GM18511 (cell line): ENCODE results near the gene UBQLN4.

Experiments
- ATAC-seq: cut with Tn5 transposase; IDR thresholded peaks from one replicate; pipeline ENCODE4 v1.9.1; 2021; ENCODE audit warnings: mild to moderate bottlenecking, moderate library complexity; ENCODE audit not compliant: unreplicated experiment

Gene UBQLN4

DNA sequence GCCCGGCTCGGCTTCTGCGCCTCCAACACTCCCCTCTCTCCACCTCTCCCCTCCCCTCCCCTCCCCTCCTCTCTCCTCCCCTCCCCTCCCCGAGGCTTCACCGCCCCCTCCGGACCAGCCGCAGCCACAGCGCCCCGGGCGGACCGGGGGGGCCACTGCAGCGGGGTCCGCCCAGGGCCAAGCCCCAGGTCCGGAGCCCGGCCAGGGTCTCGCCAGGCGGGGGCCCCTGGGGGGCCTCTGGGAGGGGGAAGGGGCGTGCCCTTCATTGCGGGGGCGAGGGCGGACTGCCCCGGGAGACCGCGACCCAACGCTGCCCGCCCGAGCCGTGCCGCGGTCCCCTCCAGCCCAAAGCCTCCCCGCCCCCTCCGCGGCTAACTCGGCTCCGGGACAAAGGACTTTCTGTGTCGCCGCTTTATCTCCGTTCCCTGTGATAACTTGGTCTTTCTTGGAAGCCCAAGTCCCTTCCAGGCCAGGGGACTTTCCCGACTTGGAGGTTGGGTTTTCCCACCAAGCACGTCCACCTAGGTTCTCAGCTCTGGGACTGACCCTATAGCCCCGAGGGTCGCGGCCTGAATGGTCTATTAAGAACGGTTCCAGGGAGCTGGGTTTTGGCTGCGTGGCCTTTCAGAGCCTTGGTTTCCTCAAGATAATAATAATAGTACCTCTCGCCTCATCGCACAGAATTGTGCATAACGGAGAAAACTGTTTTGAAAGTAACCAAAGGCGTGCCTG lies at the start of gene UBQLN4:
TSS of gene UBQLN4 (minus strand) at position 31 of the 732 bp plus-strand sequence. CDS start 97 bp downstream, outside the sequence.
- ATAC-seq = peak; percentile 35

GRCh38 chr1:156102633-156103511 lies 49.3 kb upstream of the UBQLN4 start:
- no peak for ATAC-seq

GRCh38 chr1:156101880-156102279 lies 48.3 kb upstream of the UBQLN4 start:
- no peak for ATAC-seq

GRCh38 chr1:156100205-156100995 lies 46.8 kb upstream of the UBQLN4 start:
- ATAC-seq = no peak

DNA sequence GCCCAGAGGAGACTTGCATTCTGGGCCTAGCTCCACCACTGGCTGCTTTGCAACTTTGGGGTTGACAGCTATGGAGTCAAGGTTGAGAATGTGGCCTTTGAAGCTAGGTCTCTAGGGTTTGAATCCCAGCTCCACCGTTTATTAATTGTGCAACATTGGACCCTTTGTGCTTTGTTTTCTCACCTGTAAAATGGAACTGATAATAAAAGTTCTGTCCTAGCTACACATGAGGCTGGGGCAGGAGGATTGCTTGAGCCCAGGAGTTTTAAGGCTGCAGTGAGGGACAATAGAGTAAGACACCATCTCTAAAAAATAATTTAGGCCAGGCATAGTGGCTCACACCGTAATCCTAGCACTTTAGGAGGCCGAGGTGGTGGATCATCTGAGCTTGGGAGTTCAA lies 45.7 kb upstream of the UBQLN4 start:
- no peak for ATAC-seq

- no peak for ATAC-seq
These were observed 45.2 kb upstream of the UBQLN4 start for GRCh38 chr1:156098784-156099183.

DNA sequence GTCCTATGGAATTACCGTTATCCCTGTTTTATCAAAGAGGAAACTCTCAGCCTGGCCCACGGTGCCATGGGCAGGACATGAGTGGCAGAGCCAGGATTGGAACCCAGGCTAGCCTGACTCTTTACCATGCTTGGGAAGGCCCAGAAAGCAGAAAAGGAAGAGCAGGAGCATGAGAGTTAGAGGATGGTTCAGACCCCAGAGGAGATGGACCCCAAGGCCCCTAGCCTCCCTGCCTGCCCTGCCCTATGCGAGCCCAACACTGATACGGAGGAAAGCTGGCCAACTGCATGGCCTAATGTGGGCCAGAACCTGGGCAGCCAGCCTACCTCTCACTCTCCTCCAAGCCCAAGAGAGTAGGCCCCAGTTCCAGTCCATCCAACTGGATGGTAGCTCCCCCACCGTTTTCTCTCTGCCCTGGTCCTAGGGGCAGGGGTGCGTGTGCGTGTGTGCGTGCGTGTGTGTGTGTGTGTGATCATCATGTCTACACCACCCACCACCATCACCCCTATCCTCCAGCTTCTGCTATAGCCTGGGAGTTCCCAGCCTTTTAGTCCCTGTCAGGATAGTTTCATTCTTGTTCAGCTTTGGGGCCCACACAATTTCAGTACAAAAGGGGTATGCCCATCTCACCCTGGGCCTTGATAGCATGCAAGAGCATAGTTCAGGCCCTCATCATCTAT lies 44.0 kb upstream of the UBQLN4 start:
- ATAC-seq = no peak

- peak; percentile 69 for ATAC-seq
These were observed 43.2 kb upstream of the UBQLN4 start for GRCh38 chr1:156096640-156097391.

DNA sequence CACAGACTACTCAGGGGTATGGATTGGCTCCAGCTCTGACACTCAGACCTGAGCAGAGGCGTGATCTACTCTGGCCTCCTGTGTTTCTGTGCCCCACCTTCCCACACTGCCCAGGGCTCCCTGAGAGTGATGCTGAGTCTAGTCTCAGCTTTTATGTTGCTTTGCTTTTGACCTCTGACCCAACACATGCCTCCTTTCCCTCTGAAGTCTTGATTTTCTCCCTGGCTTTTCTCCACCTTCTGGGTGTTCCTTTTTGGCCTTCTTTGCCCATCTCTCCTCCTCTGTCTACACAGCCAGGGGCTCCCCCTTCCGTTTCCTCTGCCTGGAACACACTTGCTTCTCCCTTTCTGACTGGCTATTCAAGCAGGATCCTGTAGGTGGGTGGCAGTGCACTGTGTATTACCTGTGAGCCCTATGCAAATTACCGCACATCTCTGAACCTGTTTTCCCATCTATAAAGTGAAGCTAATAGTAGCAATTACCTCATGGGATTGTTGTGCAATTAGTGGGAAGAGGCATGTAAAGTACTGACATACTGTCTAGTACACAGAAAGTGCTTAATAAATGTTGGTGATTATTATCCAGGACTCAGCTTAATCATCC lies 42.4 kb upstream of the UBQLN4 start:
- ATAC-seq = no peak

DNA sequence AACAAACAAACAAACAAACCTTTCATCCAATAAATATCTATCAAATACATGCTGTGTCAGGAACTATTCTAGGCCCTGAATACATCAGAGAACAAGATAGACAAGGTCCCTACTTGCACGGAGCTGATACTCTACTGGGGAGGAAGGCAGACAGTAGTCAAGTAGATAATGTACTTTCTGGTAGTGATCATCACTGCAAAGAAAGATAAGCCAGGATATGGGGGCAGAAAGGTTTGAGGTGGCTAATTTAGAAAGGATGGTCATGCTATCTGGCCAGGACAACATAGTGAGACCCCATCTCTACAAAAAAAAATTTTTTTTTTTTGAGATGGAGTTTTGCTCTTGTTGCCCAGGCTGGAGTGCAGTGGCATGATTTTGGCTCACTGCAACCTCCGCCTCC lies 38.0 kb upstream of the UBQLN4 start:
- ATAC-seq = no peak

DNA sequence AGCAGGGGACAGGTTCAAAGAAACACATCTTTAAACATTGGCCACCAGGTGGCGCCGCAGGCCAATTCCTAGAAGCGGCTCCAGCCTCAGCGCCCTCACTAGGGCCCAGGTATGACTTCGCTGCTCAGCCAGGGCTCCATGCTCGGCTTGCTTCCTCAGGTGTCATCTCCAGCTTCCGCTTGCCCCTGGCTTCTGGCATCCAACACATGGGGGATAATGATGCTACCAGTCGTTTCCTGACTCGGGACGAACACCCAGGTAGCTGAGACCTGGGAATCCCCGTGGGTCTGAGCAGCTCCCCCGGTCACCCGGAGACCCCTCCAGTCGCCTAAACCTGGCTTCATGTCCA lies 37.2 kb upstream of the UBQLN4 start:
- ATAC-seq = peak; percentile 58

DNA sequence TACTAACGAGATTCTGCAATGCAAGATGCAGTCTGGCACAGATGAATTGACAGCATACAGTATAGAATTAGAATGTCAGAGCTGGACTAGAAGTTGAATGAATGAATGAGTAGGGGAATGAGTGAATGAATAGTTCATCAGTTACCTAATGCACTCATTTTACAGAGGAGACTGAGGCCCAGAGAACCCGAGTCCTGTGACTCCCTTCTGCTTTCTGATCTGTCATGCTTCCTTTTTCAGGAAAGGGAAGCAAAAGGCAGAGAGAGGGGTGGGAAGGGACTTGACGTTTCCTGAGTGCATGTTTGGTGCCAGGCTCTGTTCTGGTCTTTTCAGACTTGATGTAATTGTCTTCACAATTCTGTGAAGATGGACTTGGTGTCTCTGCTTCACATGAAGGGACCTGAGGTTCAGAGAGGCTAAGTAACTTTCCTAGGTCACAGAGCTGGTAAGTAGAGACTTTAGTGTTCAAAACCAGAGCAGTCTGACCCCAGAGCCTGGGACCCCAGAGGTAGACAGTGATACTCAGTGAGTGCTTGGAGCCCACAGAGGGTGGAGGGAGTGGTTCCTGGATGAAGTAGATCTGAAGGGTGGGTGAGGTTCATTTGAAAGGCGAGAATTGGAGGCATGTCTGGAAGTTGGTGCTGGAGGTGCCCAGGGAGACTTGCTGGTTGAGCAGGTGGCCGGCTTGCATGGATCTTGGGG lies 36.7 kb upstream of the UBQLN4 start:
- no peak for ATAC-seq

GRCh38 chr1:156089704-156090103 lies 36.1 kb upstream of the UBQLN4 start:
- ATAC-seq = no peak

DNA sequence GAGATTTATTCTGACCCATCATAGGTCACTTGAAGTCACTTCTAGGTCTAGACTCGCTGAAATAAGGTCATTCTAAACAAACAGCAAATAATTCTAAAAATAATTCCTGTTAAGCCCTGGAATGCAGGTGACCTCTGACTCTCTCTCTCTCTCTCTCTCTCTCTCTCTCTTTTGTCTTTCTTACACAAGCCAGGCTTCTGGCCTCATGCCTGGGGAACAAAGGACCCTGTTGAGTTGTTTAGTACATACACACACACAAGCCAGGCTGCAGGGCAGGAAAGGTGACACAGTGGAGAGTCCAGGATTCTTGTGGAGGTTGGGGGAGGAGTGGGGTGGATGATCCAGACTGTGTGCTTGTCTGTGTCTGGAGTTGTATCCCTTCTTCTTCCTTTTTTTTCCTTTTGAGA lies 32.7 kb upstream of the UBQLN4 start:
- ATAC-seq = no peak

DNA sequence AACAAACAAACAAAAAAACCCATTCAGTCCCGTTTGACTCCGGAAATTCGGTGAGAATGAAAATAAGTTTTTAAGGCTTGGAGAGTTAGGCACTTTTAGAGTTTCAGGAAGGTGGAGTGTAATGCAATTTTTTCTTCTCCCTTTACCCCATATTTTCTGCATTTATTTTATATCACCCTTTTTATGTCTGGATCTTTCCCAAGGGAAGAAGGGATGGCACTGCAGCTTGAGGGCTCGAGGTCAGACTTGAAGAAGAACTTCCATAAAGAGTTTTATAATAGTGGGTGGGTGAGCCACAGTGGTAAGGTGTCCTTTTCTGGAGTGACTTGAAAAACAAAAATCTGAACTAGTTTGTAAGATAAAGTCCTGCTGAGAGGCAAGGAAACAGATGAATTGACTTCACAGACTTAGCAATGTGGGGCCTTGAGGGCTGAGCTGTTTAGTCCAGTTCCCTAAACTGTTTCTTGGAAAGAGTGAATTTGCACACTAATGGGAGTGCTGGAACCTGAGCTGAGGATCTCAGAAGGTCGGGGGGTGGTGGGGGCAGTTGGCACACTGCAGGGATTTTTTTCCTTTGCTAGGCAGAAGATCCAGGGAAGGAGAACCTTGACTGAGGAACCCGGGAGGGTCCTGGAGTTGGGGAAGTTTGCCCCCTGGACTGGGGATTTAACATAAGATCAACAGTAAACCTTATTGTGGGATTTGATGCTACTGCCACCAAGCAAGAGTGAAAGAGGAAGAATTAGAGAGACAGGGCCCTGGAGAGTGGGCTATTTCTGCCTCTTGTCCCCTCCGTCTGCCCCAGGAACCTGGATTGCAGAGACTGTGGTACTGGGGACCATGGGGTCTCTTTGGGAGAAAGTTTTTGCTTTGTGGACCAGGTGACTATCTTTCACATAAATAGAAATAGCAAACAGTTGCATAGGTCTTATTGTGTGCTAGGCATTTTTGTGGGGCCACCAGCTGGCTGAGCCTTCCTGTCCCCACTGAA lies 30.5 kb upstream of the UBQLN4 start:
- no peak for ATAC-seq

- no peak for ATAC-seq
These were observed 28.9 kb upstream of the UBQLN4 start, which contains the start of gene MEX3A for GRCh38 chr1:156082309-156083091. Gene MEX3A (minus strand): TSS chr1:156082465. CDS start chr1:156081998, 467 bp downstream.

DNA sequence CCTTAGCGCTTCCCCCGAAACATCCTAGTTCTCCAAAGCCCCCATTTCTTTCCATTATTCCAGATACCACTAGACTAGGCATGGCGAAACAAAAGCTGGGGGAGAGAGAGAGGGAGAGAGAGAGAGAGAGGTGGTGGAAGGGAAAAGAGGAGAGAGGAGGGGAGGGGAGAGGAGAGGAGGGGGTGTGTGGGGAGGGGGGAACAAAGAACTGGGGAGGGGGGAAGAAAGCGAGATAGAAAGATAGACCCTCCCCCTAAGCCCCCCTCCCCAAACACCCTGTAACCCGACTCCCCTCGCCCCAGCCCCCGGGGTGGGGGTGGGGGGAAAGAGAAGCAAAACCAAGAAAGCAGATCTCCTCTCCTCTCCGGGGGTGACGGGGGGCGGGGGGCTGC lies 28.3 kb upstream of the UBQLN4 start:
- no peak for ATAC-seq
